Stimulated activated naive CD4-positive, alpha-beta T cell treated with Interleukin-2 at 50 U/mL for 16 hours (primary cell): Measurements from ENCODE around the gene CCDC117.
"Not testable (repeated sequence)": the region's sequence is repeated elsewhere in the genome, so short reads cannot be mapped to it uniquely, and the experiment has no call there.

Experiments used
- DNase-seq: peaks from one replicate; lab custom pipeline; 2025; lab: John Stamatoyannopoulos, UW

The CCDC117 gene

GRCh38 chr22:28772633-28773460 lies at the start of gene CCDC117:
TSS of gene CCDC117 (plus strand) at chr22:28772695. CDS start at chr22:28772850, 155 bp downstream.
- DNase-seq: peak; percentile 87

- DNase-seq: no peak
Measured at GRCh38 chr22:28728002-28728401, 44.5 kb upstream of the CCDC117 start.

- no peak for DNase-seq
Measured at GRCh38 chr22:28728621-28729313, 43.7 kb upstream of the CCDC117 start.

GRCh38 chr22:28730179-28730578 lies 42.3 kb upstream of the CCDC117 start:
- DNase-seq: no peak

- no peak for DNase-seq
Measured at GRCh38 chr22:28734393-28734792, 38.1 kb upstream of the CCDC117 start.

GRCh38 chr22:28736301-28737155 lies 36.0 kb upstream of the CCDC117 start:
- DNase-seq: no peak

- no peak for DNase-seq
Measured at GRCh38 chr22:28737701-28738100, 34.8 kb upstream of the CCDC117 start.

GRCh38 chr22:28738876-28739275 lies 33.6 kb upstream of the CCDC117 start:
- DNase-seq: not testable (repeated sequence)

GRCh38 chr22:28741200-28741784 lies 31.2 kb upstream of the CCDC117 start:
- no peak for DNase-seq

- DNase-seq: peak; percentile 99
Measured at GRCh38 chr22:28741785-28742561, 30.5 kb upstream of the CCDC117 start, which contains the start of the genes CHEK2 and HSCB. TSS of gene CHEK2 (minus strand) at chr22:28741820. CDS start at chr22:28734721, 7,099 bp downstream. TSS of gene HSCB (plus strand) at chr22:28742039. CDS start at chr22:28742096, 57 bp downstream.

GRCh38 chr22:28742562-28742962 lies 29.9 kb upstream of the CCDC117 start:
- no peak for DNase-seq

- no peak for DNase-seq
Measured at GRCh38 chr22:28743852-28744251, 28.6 kb upstream of the CCDC117 start.

- no peak for DNase-seq
Measured at GRCh38 chr22:28750471-28750881, 22.0 kb upstream of the CCDC117 start.

- DNase-seq: not testable (repeated sequence)
Measured at GRCh38 chr22:28754512-28754911, 18.0 kb upstream of the CCDC117 start.

- DNase-seq: no peak
Measured at GRCh38 chr22:28759861-28760560, 12.5 kb upstream of the CCDC117 start.

GRCh38 chr22:28761449-28761755 lies 11.1 kb upstream of the CCDC117 start:
- DNase-seq: no peak

- DNase-seq: not testable (repeated sequence)
Measured at GRCh38 chr22:28762000-28762399, 10.5 kb upstream of the CCDC117 start.

GRCh38 chr22:28766628-28767027 lies 5.9 kb upstream of the CCDC117 start:
- DNase-seq: no peak

GRCh38 chr22:28768701-28769393 lies 3.6 kb upstream of the CCDC117 start:
- DNase-seq: no peak
